Measurements from ENCODE around the gene SCN8A.

DNA sequence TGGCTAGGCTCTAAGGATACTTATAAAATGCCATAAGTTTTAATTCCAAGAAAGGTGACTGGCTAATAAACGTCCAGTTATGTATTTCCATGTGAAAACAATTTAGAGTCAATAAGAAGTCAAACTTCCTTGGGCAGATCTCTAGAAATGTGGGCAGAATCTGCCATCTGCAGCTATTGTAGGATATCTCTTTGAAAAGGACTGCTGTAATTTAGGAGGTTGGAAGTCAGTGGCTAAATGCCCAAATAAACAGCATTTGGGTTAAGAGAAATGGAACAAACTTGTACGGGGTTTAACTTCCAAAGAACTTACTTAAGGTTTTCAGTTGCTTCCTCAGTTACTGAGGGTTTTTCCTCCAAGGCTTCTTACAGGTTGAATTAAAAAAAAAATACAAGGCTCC is 135.9 kb downstream of the SCN8A start:
- TF ChIP-seq, protein P1, sequence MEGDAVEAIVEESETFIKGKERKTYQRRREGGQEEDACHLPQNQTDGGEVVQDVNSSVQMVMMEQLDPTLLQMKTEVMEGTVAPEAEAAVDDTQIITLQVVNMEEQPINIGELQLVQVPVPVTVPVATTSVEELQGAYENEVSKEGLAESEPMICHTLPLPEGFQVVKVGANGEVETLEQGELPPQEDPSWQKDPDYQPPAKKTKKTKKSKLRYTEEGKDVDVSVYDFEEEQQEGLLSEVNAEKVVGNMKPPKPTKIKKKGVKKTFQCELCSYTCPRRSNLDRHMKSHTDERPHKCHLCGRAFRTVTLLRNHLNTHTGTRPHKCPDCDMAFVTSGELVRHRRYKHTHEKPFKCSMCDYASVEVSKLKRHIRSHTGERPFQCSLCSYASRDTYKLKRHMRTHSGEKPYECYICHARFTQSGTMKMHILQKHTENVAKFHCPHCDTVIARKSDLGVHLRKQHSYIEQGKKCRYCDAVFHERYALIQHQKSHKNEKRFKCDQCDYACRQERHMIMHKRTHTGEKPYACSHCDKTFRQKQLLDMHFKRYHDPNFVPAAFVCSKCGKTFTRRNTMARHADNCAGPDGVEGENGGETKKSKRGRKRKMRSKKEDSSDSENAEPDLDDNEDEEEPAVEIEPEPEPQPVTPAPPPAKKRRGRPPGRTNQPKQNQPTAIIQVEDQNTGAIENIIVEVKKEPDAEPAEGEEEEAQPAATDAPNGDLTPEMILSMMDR (IDR thresholded peaks at IDR 0.05): no peak
- TF ChIP-seq EP300 (IDR thresholded peaks at IDR 0.05) (no peak), POLR2AphosphoS5 (IDR thresholded peaks at IDR 0.05) (no peak)
